ENCODE measurements around the gene LSAMP. TPM values are rescaled to one million over a fixed set of nuclear protein-coding genes. Genes with fewer than 3 reads are reported as not detected.

Gene LSAMP
- total RNA-seq, 1 experiment from 2014 or later: not detected

DNA sequence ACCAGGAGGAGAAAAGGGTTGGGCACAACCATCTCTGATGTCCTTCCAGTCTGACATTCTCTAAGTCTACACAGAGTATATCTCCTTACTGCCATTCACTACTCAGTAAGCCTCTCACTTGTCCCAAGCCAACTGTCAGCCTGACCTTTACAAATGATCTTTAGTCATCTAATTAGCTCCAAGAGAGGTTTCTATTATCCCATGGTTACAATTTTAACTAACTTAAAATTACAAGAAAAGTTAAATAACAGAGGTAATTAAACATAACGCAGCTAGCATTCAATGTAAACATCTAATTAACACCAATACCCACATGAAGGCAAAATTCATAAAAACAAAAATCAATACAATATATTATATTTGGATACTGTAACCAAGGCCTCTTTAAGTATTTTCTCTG, 126.9 kb downstream of the LSAMP start:
- no peak for DNase-seq (ENCODE audit: unreplicated experiment)
- Mint-ChIP-seq H3K4me3 (ENCODE audit: unreplicated experiment) (no peak overlapping the region), H3K36me3 (ENCODE audit: insufficient read depth, unreplicated experiment) (no peaks in the 10 kb centered on the region), H3K4me1 (ENCODE audit: insufficient read depth, unreplicated experiment) (no peaks in the 10 kb centered on the region), H3K27ac (ENCODE audit: low read depth, unreplicated experiment) (no peak overlapping the region), H3K9me3 (ENCODE audit: unreplicated experiment) (no peaks in the 10 kb centered on the region), H3K27me3 (ENCODE audit: insufficient read depth, unreplicated experiment) (peaks cover 48% of the 10 kb centered on the region)
- no TSS peak for BruUV-seq (replicated peaks)
- CTCF ChIA-PET: interaction anchor here (0.7 kb wide), 1 partner anchor 256 kb away, joined by 4 read pairs; no protein-coding TSS in a partner anchor
- intact Hi-C loops (cut with micrococcal nuclease): no loop called here
- POLR2A ChIA-PET: no interaction called here
- no peak for TF ChIP-seq CTCF (IDR thresholded peaks at IDR 0.05; ENCODE audit: unreplicated experiment)

- no peak for DNase-seq (ENCODE audit: unreplicated experiment)
- no peak for TF ChIP-seq CTCF (IDR thresholded peaks at IDR 0.05; ENCODE audit: unreplicated experiment)
- intact Hi-C loops (cut with micrococcal nuclease): no loop called here
- Mint-ChIP-seq H3K4me3 (ENCODE audit: unreplicated experiment) (no peak overlapping the region), H3K36me3 (ENCODE audit: insufficient read depth, unreplicated experiment) (no peaks in the 10 kb centered on the region), H3K27ac (ENCODE audit: low read depth, unreplicated experiment) (no peak overlapping the region), H3K4me1 (ENCODE audit: insufficient read depth, unreplicated experiment) (no peaks in the 10 kb centered on the region), H3K27me3 (ENCODE audit: insufficient read depth, unreplicated experiment) (peaks cover 35% of the 10 kb centered on the region), H3K9me3 (ENCODE audit: unreplicated experiment) (no peaks in the 10 kb centered on the region)
- ChIA-PET POLR2A (no interaction called here), CTCF (no interaction called here)
- no TSS peak for BruUV-seq (replicated peaks)
These were observed 128.5 kb downstream of the LSAMP start for GRCh38 chr3:116316771-116317170.

GRCh38 chr3:116314476-116314875, 130.8 kb downstream of the LSAMP start:
- Mint-ChIP-seq H3K27ac (ENCODE audit: low read depth, unreplicated experiment) (no peak overlapping the region), H3K4me3 (ENCODE audit: unreplicated experiment) (no peak overlapping the region), H3K4me1 (ENCODE audit: insufficient read depth, unreplicated experiment) (no peaks in the 10 kb centered on the region), H3K9me3 (ENCODE audit: unreplicated experiment) (no peaks in the 10 kb centered on the region), H3K27me3 (ENCODE audit: insufficient read depth, unreplicated experiment) (peaks cover 29% of the 10 kb centered on the region), H3K36me3 (ENCODE audit: insufficient read depth, unreplicated experiment) (no peaks in the 10 kb centered on the region)
- no TSS peak for BruUV-seq (replicated peaks)
- ChIA-PET CTCF (no interaction called here), POLR2A (no interaction called here)
- no peak for DNase-seq (ENCODE audit: unreplicated experiment)
- no peak for TF ChIP-seq CTCF (IDR thresholded peaks at IDR 0.05; ENCODE audit: unreplicated experiment)
- intact Hi-C loops (cut with micrococcal nuclease): no loop called here

GRCh38 chr3:116306720-116307119, 138.6 kb downstream of the LSAMP start:
- H3K36me3 Mint-ChIP-seq (ENCODE audit: insufficient read depth, unreplicated experiment): no peaks in the 10 kb centered on the region
- ChIA-PET CTCF (interaction anchor here (1.3 kb wide), 1 partner anchor 19 kb away, joined by 3 read pairs; no protein-coding TSS in a partner anchor), POLR2A (no interaction called here)
- no peak overlapping the region for H3K4me3 Mint-ChIP-seq (ENCODE audit: unreplicated experiment)
- no peak for TF ChIP-seq CTCF (IDR thresholded peaks at IDR 0.05; ENCODE audit: unreplicated experiment)
- DNase-seq (ENCODE audit: unreplicated experiment): no peak
- H3K27ac Mint-ChIP-seq (ENCODE audit: low read depth, unreplicated experiment): no peak overlapping the region
- H3K27me3 Mint-ChIP-seq (ENCODE audit: insufficient read depth, unreplicated experiment): peaks cover 62% of the 10 kb centered on the region
- intact Hi-C loops (cut with micrococcal nuclease): no loop called here
- BruUV-seq (replicated peaks): no TSS peak
- no peaks in the 10 kb centered on the region for H3K4me1 Mint-ChIP-seq (ENCODE audit: insufficient read depth, unreplicated experiment)
- H3K9me3 Mint-ChIP-seq (ENCODE audit: unreplicated experiment): no peaks in the 10 kb centered on the region

Data from MCF 10A (cell line).